ENCODE measurements around the gene CPA1. TPM values are rescaled to one million over a fixed set of nuclear protein-coding genes. Genes with fewer than 3 reads are reported as not detected.

The CPA1 gene
- total RNA-seq, 4 donors from 2014 or later = not detected

GRCh38 chr7:130430841-130431666, 50.8 kb downstream of the CPA1 start:
- intact Hi-C loops (cut with DNase I) = loop anchor here (10.0 kb wide), 2 partner anchors 76 to 226 kb away; partner anchors contain the start of genes SSMEM1 and TMEM209
- TF ChIP-seq EP300 (IDR thresholded peaks at IDR 0.05) = no peak
- no peak for TF ChIP-seq POLR2AphosphoS5 (IDR thresholded peaks at IDR 0.05)
- no peak for TF ChIP-seq POLR2A (IDR thresholded peaks at IDR 0.05; ENCODE audit: low read depth)
- TF ChIP-seq CTCF (IDR thresholded peaks at IDR 0.05) = no peak
- no peak for DNase-seq (ENCODE audit: extremely low spot score)
- Histone ChIP-seq H3K27me3 (no peaks in the 10 kb centered on the region), H3K9me3 (no peaks in the 10 kb centered on the region), H3K36me3 (peaks cover 0 to 4% (median 0%) of the 10 kb centered on the region in 4 donors), H3K27ac (replicated peaks in 1 of 4) (peak overlapping the region in 2 of 4 donors; percentile 8 to 15), H3K4me1 (peaks cover 0 to 19% (median 15%) of the 10 kb centered on the region in 4 donors), H3K4me3 (peak overlapping the region; percentile 1 to 24 (median 12))
- WGBS = 25% methylated on average over 5 of the region's 5 CpGs

GRCh38 chr7:130432886-130433285, 52.6 kb downstream of the CPA1 start:
- no peak overlapping the region for H3K27ac ChIP-seq (replicated peaks in 1 of 4)
- no peaks in the 10 kb centered on the region for H3K9me3 ChIP-seq
- TF ChIP-seq POLR2AphosphoS5 (IDR thresholded peaks at IDR 0.05) = no peak
- no peak for TF ChIP-seq POLR2A (IDR thresholded peaks at IDR 0.05; ENCODE audit: low read depth)
- no peak for TF ChIP-seq EP300 (IDR thresholded peaks at IDR 0.05)
- no peak for TF ChIP-seq CTCF (IDR thresholded peaks at IDR 0.05)
- H3K4me3 ChIP-seq = no peak overlapping the region
- H3K4me1 ChIP-seq = peaks cover 0 to 19% (median 15%) of the 10 kb centered on the region in 4 donors
- DNase-seq (ENCODE audit: extremely low spot score) = no peak
- intact Hi-C loops (cut with DNase I) = loop anchor here (10.0 kb wide), 2 partner anchors 78 to 228 kb away; partner anchors contain the start of genes SSMEM1 and TMEM209
- no peaks in the 10 kb centered on the region for H3K36me3 ChIP-seq
- no peaks in the 10 kb centered on the region for H3K27me3 ChIP-seq
- 77% methylated on average over 3 of the region's 3 CpGs for WGBS

GRCh38 chr7:130433301-130433700, 53.0 kb downstream of the CPA1 start:
- TF ChIP-seq POLR2AphosphoS5 (IDR thresholded peaks at IDR 0.05) = no peak
- no peak for TF ChIP-seq POLR2A (IDR thresholded peaks at IDR 0.05; ENCODE audit: low read depth)
- no peak for TF ChIP-seq EP300 (IDR thresholded peaks at IDR 0.05)
- TF ChIP-seq CTCF (IDR thresholded peaks at IDR 0.05) = no peak
- no peak for DNase-seq (ENCODE audit: extremely low spot score)
- H3K4me1 ChIP-seq = peaks cover 0 to 19% (median 15%) of the 10 kb centered on the region in 4 donors
- no peak overlapping the region for H3K27ac ChIP-seq (replicated peaks in 1 of 4)
- no peaks in the 10 kb centered on the region for H3K36me3 ChIP-seq
- no peaks in the 10 kb centered on the region for H3K27me3 ChIP-seq
- 93% methylated on average over 1 of the region's 1 CpG for WGBS
- intact Hi-C loops (cut with DNase I) = loop anchor here (10.0 kb wide), 2 partner anchors 78 to 228 kb away; partner anchors contain the start of genes SSMEM1 and TMEM209
- no peaks in the 10 kb centered on the region for H3K9me3 ChIP-seq
- H3K4me3 ChIP-seq = no peak overlapping the region

- 76% methylated on average over 2 of the region's 2 CpGs for WGBS
- Histone ChIP-seq H3K27ac (replicated peaks in 1 of 4) (no peak overlapping the region), H3K4me1 (peaks cover 0 to 19% (median 17%) of the 10 kb centered on the region in 4 donors), H3K36me3 (no peaks in the 10 kb centered on the region), H3K9me3 (no peaks in the 10 kb centered on the region), H3K27me3 (no peaks in the 10 kb centered on the region), H3K4me3 (no peak overlapping the region)
- TF ChIP-seq CTCF (IDR thresholded peaks at IDR 0.05) = no peak
- TF ChIP-seq EP300 (IDR thresholded peaks at IDR 0.05) = no peak
- TF ChIP-seq POLR2A (IDR thresholded peaks at IDR 0.05; ENCODE audit: low read depth) = no peak
- TF ChIP-seq POLR2AphosphoS5 (IDR thresholded peaks at IDR 0.05) = no peak
- intact Hi-C loops (cut with DNase I) = loop anchor here (10.0 kb wide), 2 partner anchors 81 to 231 kb away; partner anchors contain the start of genes SSMEM1 and TMEM209
- DNase-seq (ENCODE audit: extremely low spot score) = no peak
Measured at GRCh38 chr7:130435311-130435854, 55.1 kb downstream of the CPA1 start.
